ENCODE results near the gene ADNP. TPM values are rescaled to one million over a fixed set of nuclear protein-coding genes. Genes with fewer than 3 reads are reported as not detected.

ADNP gene
- total RNA-seq, 2 donors from 2014 or later = 23.7 to 34.3 TPM

- Histone ChIP-seq H3K4me1 (no peaks in the 10 kb centered on the region), H3K9me3 (no peaks in the 10 kb centered on the region), H3K27me3 (no peaks in the 10 kb centered on the region), H3K4me3 (no peak overlapping the region), H3K27ac (no peak overlapping the region), H3K36me3 (no peaks in the 10 kb centered on the region)
- DNase-seq (ENCODE audit: low spot score) = no peak
- no peak for TF ChIP-seq CTCF (IDR thresholded peaks at IDR 0.05)
Observed at GRCh38 chr20:50877232-50877743, 53.9 kb downstream of the ADNP start.

- H3K36me3 ChIP-seq = no peaks in the 10 kb centered on the region
- DNase-seq (ENCODE audit: low spot score) = no peak
- no peaks in the 10 kb centered on the region for H3K4me1 ChIP-seq
- TF ChIP-seq CTCF (IDR thresholded peaks at IDR 0.05) = no peak
- no peak overlapping the region for H3K27ac ChIP-seq
- H3K27me3 ChIP-seq = no peaks in the 10 kb centered on the region
- H3K4me3 ChIP-seq = no peak overlapping the region
- H3K9me3 ChIP-seq = no peaks in the 10 kb centered on the region
Observed at GRCh38 chr20:50876816-50877215, 54.4 kb downstream of the ADNP start.

GRCh38 chr20:50876063-50876685, 55.1 kb downstream of the ADNP start:
- Histone ChIP-seq H3K27ac (no peak overlapping the region), H3K4me1 (no peaks in the 10 kb centered on the region), H3K27me3 (no peaks in the 10 kb centered on the region), H3K36me3 (no peaks in the 10 kb centered on the region), H3K4me3 (no peak overlapping the region), H3K9me3 (no peaks in the 10 kb centered on the region)
- no peak for DNase-seq (ENCODE audit: low spot score)
- no peak for TF ChIP-seq CTCF (IDR thresholded peaks at IDR 0.05)

- no peaks in the 10 kb centered on the region for H3K36me3 ChIP-seq
- no peak overlapping the region for H3K4me3 ChIP-seq
- no peak overlapping the region for H3K27ac ChIP-seq
- H3K9me3 ChIP-seq = no peaks in the 10 kb centered on the region
- no peaks in the 10 kb centered on the region for H3K27me3 ChIP-seq
- no peak for TF ChIP-seq CTCF (IDR thresholded peaks at IDR 0.05)
- no peak for DNase-seq (ENCODE audit: low spot score)
- H3K4me1 ChIP-seq = no peaks in the 10 kb centered on the region
Observed at GRCh38 chr20:50874758-50875665, 56.2 kb downstream of the ADNP start.

GRCh38 chr20:50874111-50874757, 57.0 kb downstream of the ADNP start:
- TF ChIP-seq CTCF (IDR thresholded peaks at IDR 0.05) = no peak
- Histone ChIP-seq H3K4me1 (no peaks in the 10 kb centered on the region), H3K4me3 (no peak overlapping the region), H3K36me3 (no peaks in the 10 kb centered on the region), H3K27ac (no peak overlapping the region), H3K27me3 (no peaks in the 10 kb centered on the region), H3K9me3 (no peaks in the 10 kb centered on the region)
- no peak for DNase-seq (ENCODE audit: low spot score)

Data from right atrium auricular region (tissue), 2 donors.